ENCODE data around the gene STAG1. TPM values are rescaled to one million over a fixed set of nuclear protein-coding genes. Genes with fewer than 3 reads are reported as not detected.

Gene STAG1
- total and polyA plus RNA-seq, 2 of the 13 experiments (the other 11 are each of a cell fraction or from before 2014, with no cell fraction given), result 6.2 to 25.9 TPM

- TF ChIP-seq ZNF414 (CRISPR knock-in tag; IDR thresholded peaks at IDR 0.05) (no peak), NCOA2 (CRISPR knock-in tag; IDR thresholded peaks at IDR 0.05) (no peak), SATB2 (CRISPR knock-in tag; IDR thresholded peaks at IDR 0.05) (0 out of 2 replicates have a peak, but pooled peaks have one; percentile 2), ZNF567 (CRISPR knock-in tag; IDR thresholded peaks at IDR 0.05; ENCODE audit: borderline replicate concordance) (no peak), HNRNPH1 (optimal IDR thresholded peaks at IDR 0.05; ENCODE audit: low read depth, low read length) (no peak), DZIP1 (CRISPR knock-in tag; IDR thresholded peaks at IDR 0.05) (no peak), ZNF17 (CRISPR knock-in tag; IDR thresholded peaks at IDR 0.05) (no peak), FOXJ3 (CRISPR knock-in tag; IDR thresholded peaks at IDR 0.05; ENCODE audit: borderline replicate concordance) (no peak), ELF3 (CRISPR knock-in tag; IDR thresholded peaks at IDR 0.05) (no peak), ZFP36 (IDR thresholded peaks at IDR 0.05; ENCODE audit: borderline replicate concordance, low read depth, low read length, partially characterized antibody) (no peak), KAT2B (IDR thresholded peaks at IDR 0.05; ENCODE audit: borderline replicate concordance, low read depth, low read length) (no peak), BCL6 (CRISPR knock-in tag; IDR thresholded peaks at IDR 0.05) (no peak; the same call in 1 of the 2 replicates), ZNF484 (CRISPR knock-in tag; IDR thresholded peaks at IDR 0.05; ENCODE audit: borderline replicate concordance, low read depth) (no peak), KLF16 (CRISPR knock-in tag; IDR thresholded peaks at IDR 0.05) (0 out of 4 replicates have a peak, but pooled peaks of 1 of the 2 experiments have one; percentile 22), SNAPC2 (CRISPR knock-in tag; IDR thresholded peaks at IDR 0.05) (no peak; the same call in 1 of the 2 replicates), SMYD3 (CRISPR knock-in tag; IDR thresholded peaks at IDR 0.05) (no peak), ZNF670 (CRISPR knock-in tag; IDR thresholded peaks at IDR 0.05; ENCODE audit: borderline replicate concordance) (no peak), ZNF558 (CRISPR knock-in tag; IDR thresholded peaks at IDR 0.05; ENCODE audit: borderline replicate concordance) (peak; percentile 85; the same call in 1 of the 2 replicates), ZNF33B (CRISPR knock-in tag; IDR thresholded peaks at IDR 0.05) (no peak), RAD21 (CRISPR knock-in tag; IDR thresholded peaks at IDR 0.05) (peak; percentile 97), POGZ (CRISPR knock-in tag; IDR thresholded peaks at IDR 0.05) (no peak), RAD51 (IDR thresholded peaks at IDR 0.05; ENCODE audit: borderline replicate concordance) (no peak), CCAR2 (optimal IDR thresholded peaks at IDR 0.05; ENCODE audit: low read depth, low read length) (no peak), NCOA5 (CRISPR knock-in tag; IDR thresholded peaks at IDR 0.05) (no peak)
- TF ChIP-seq, protein P1, sequence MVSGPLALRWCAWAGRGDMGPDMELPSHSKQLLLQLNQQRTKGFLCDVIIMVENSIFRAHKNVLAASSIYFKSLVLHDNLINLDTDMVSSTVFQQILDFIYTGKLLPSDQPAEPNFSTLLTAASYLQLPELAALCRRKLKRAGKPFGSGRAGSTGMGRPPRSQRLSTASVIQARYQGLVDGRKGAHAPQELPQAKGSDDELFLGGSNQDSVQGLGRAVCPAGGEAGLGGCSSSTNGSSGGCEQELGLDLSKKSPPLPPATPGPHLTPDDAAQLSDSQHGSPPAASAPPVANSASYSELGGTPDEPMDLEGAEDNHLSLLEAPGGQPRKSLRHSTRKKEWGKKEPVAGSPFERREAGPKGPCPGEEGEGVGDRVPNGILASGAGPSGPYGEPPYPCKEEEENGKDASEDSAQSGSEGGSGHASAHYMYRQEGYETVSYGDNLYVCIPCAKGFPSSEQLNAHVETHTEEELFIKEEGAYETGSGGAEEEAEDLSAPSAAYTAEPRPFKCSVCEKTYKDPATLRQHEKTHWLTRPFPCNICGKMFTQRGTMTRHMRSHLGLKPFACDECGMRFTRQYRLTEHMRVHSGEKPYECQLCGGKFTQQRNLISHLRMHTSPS (CRISPR knock-in tag; IDR thresholded peaks at IDR 0.05; ENCODE audit: low read depth), result no peak
- TF ChIP-seq, protein P2, sequence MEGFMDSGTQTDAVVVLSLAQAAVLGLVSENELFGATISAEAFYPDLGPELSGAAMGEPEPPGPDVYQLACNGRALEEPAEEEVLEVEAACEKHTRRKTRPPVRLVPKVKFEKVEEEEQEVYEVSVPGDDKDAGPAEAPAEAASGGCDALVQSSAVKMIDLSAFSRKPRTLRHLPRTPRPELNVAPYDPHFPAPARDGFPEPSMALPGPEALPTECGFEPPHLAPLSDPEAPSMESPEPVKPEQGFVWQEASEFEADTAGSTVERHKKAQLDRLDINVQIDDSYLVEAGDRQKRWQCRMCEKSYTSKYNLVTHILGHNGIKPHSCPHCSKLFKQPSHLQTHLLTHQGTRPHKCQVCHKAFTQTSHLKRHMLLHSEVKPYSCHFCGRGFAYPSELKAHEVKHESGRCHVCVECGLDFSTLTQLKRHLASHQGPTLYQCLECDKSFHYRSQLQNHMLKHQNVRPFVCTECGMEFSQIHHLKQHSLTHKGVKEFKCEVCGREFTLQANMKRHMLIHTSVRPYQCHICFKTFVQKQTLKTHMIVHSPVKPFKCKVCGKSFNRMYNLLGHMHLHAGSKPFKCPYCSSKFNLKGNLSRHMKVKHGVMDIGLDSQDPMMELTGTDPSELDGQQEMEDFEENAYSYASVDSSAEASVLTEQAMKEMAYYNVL (CRISPR knock-in tag; IDR thresholded peaks at IDR 0.05; ENCODE audit: borderline replicate concordance), result no peak
These were observed at the start of gene STAG1 (continued) for GRCh38 chr3:136752172-136752421.

Measured in HepG2 (cell line).